Tibial nerve (tissue), 4 donors: ENCODE measurements around the gene CUX1.

Source experiments
- CTCF ChIP-seq, 5 experiments: fragments of 200-600 bp in 3 of 5; fragments of 450-650 bp in 2 of 5; sonication (generic) in 3 of 5; IDR thresholded peaks; one replicate each; pipeline ENCODE4 v1.5.1; 2016 to 2019; ENCODE audit warnings: antibody characterized with exemption in 5 of 5, mild to moderate bottlenecking in 3 of 5, moderate library complexity in 2 of 5
- EP300 ChIP-seq, 2 donors: sonication (generic); formaldehyde crosslinking; IDR thresholded peaks; one replicate each; pipeline ENCODE4 v1.6.1; 2017; ENCODE audit warnings: antibody characterized with exemption in 2 of 2, mild to moderate bottlenecking in 1 of 2

GRCh38 chr7:102258749-102259107 lies 441.3 kb downstream of the CUX1 start:
- TF ChIP-seq EP300 (IDR thresholded peaks at IDR 0.05): no peak
- no peak for TF ChIP-seq CTCF (IDR thresholded peaks at IDR 0.05)
